Loucy (cell line): ENCODE measurements around the gene ACOT4.
"Not testable (repeated sequence)": the region's sequence is repeated elsewhere in the genome, so short reads cannot be mapped to it uniquely, and the experiment has no call there.

ENCODE experiments used
- CTCF ChIP-seq: fragments of 200-600 bp; sonication (generic); conservative IDR thresholded peaks from 2 replicates; pipeline ENCODE4 v1.5.1; 2014; ENCODE audit warnings: mild to moderate bottlenecking, antibody characterized with exemption, low read length
- EZH2phosphoT487 ChIP-seq: fragments of 200-600 bp; IDR thresholded peaks from 2 replicates; pipeline ENCODE4 v1.6.1; 2018; ENCODE audit warnings: antibody characterized with exemption, mild to moderate bottlenecking, moderate library complexity, borderline replicate concordance

- not testable (repeated sequence) for TF ChIP-seq CTCF, EZH2phosphoT487
These were observed 33.4 kb upstream of the ACOT4 start for GRCh38 chr14:73558238-73558637.
